ENCODE measurements around the gene UPK3BL2.
"Not testable (repeated sequence)": the region's sequence is repeated elsewhere in the genome, so short reads cannot be mapped to it uniquely, and the experiment has no call there.

Gene UPK3BL2

GRCh38 chr7:102497308-102497707, 46.2 kb downstream of the UPK3BL2 start:
- H2BK5ac ChIP-seq (ENCODE audit: low read depth, low read length, poor library complexity); H2BK120ac ChIP-seq (ENCODE audit: insufficient read depth, low read length, poor library complexity); H2AK5ac ChIP-seq (ENCODE audit: low read length); H3K9me3 ChIP-seq (ENCODE audit: insufficient read depth, low read depth, low read length); H3K79me1 ChIP-seq (ENCODE audit: low read length); H3K14ac ChIP-seq (ENCODE audit: low read length); H3K18ac ChIP-seq (ENCODE audit: low read length); H3K4me2 ChIP-seq (ENCODE audit: low read length); H3K36me3 ChIP-seq (ENCODE audit: control insufficient read depth in 1 of 2, insufficient read depth in 2 of 2, low read length in 2 of 2); H4K12ac ChIP-seq (ENCODE audit: low read depth, low read length); H2BK12ac ChIP-seq (ENCODE audit: low read length); H4K8ac ChIP-seq (ENCODE audit: low read depth, low read length); H4K91ac ChIP-seq (ENCODE audit: low read depth, low read length); H3K4me1 ChIP-seq (ENCODE audit: control insufficient read depth in 1 of 2, insufficient read depth in 2 of 2, low read length in 2 of 2); DNase-seq; H3K27ac ChIP-seq (ENCODE audit: low read depth, low read length); H3K79me2 ChIP-seq (ENCODE audit: control insufficient read depth, insufficient read depth, low read length, poor library complexity); H3K4ac ChIP-seq (ENCODE audit: low read depth, low read length); H2AFZ ChIP-seq (ENCODE audit: insufficient read depth, low read length, poor library complexity); H3K9ac ChIP-seq (ENCODE audit: low read length); H3K23ac ChIP-seq (ENCODE audit: low read length); H3K4me3 ChIP-seq (ENCODE audit: low read depth, low read length); H3K27me3 ChIP-seq (ENCODE audit: insufficient read depth, low read length): not testable (repeated sequence)
- no CpG with 5 or more reads among the region's 5 CpGs for WGBS (ENCODE audit: extremely low coverage, insufficient coverage, insufficient read length)

- not testable (repeated sequence) for H3K79me1 ChIP-seq (ENCODE audit: low read length); H3K9me3 ChIP-seq (ENCODE audit: insufficient read depth, low read depth, low read length); H3K4me1 ChIP-seq (ENCODE audit: control insufficient read depth in 1 of 2, insufficient read depth in 2 of 2, low read length in 2 of 2); H3K79me2 ChIP-seq (ENCODE audit: control insufficient read depth, insufficient read depth, low read length, poor library complexity); DNase-seq; H4K12ac ChIP-seq (ENCODE audit: low read depth, low read length); H2AK5ac ChIP-seq (ENCODE audit: low read length); H2BK120ac ChIP-seq (ENCODE audit: insufficient read depth, low read length, poor library complexity); H4K91ac ChIP-seq (ENCODE audit: low read depth, low read length); H2BK5ac ChIP-seq (ENCODE audit: low read depth, low read length, poor library complexity); H3K27ac ChIP-seq (ENCODE audit: low read depth, low read length); H3K36me3 ChIP-seq (ENCODE audit: control insufficient read depth in 1 of 2, insufficient read depth in 2 of 2, low read length in 2 of 2); H3K9ac ChIP-seq (ENCODE audit: low read length); H2BK12ac ChIP-seq (ENCODE audit: low read length); H3K4ac ChIP-seq (ENCODE audit: low read depth, low read length); H3K23ac ChIP-seq (ENCODE audit: low read length); H2AFZ ChIP-seq (ENCODE audit: insufficient read depth, low read length, poor library complexity); H3K18ac ChIP-seq (ENCODE audit: low read length); H4K8ac ChIP-seq (ENCODE audit: low read depth, low read length); H3K27me3 ChIP-seq (ENCODE audit: insufficient read depth, low read length); H3K14ac ChIP-seq (ENCODE audit: low read length); H3K4me2 ChIP-seq (ENCODE audit: low read length); H3K4me3 ChIP-seq (ENCODE audit: low read depth, low read length)
- no CpG with 5 or more reads among the region's 10 CpGs for WGBS (ENCODE audit: extremely low coverage, insufficient coverage, insufficient read length)
Observed at GRCh38 chr7:102496861-102497260, 46.6 kb downstream of the UPK3BL2 start.

DNA sequence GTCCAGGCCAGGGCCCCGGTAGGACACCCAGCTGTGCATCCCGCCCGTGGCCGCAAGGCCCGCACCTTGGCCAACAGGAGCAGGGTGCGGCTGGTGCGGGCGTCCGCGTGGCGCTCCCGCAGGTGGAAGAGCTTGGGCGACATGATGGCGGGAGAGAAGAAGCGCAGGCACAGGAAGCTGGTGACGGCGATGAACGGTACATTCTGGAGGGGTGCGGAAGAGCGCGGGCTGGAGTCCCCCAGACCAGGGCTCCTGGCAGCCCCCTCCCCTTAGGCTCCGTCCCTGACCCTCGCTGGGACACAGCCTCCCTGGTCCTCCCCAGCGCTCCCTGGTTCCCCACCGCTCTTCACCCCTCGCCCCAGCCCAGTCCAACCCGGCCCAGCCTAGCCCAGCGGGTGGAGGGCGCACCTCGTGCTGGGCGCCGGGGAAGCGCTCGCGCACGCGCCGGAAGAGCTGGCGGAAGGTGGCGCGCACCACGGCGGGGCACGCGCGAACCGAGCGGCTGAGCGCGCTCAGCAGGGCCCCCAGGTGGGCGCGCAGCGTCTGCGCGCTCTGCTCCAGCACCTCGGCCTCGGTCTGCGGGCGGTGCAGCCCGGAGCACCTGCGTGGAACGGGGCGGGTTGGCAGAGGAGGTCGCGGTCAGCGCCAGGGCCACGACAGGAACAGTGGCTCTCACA, 48.9 kb downstream of the UPK3BL2 start:
- not testable (repeated sequence) for H2BK12ac ChIP-seq (ENCODE audit: low read length); H2AFZ ChIP-seq (ENCODE audit: insufficient read depth, low read length, poor library complexity); H2BK120ac ChIP-seq (ENCODE audit: insufficient read depth, low read length, poor library complexity); H3K23ac ChIP-seq (ENCODE audit: low read length); H2AK5ac ChIP-seq (ENCODE audit: low read length); H3K18ac ChIP-seq (ENCODE audit: low read length); H4K8ac ChIP-seq (ENCODE audit: low read depth, low read length); DNase-seq; H3K4me3 ChIP-seq (ENCODE audit: low read depth, low read length); H3K4me2 ChIP-seq (ENCODE audit: low read length); H3K79me1 ChIP-seq (ENCODE audit: low read length); H4K12ac ChIP-seq (ENCODE audit: low read depth, low read length); H3K4me1 ChIP-seq (ENCODE audit: control insufficient read depth in 1 of 2, insufficient read depth in 2 of 2, low read length in 2 of 2); H3K36me3 ChIP-seq (ENCODE audit: control insufficient read depth in 1 of 2, insufficient read depth in 2 of 2, low read length in 2 of 2); H3K27me3 ChIP-seq (ENCODE audit: insufficient read depth, low read length); H3K14ac ChIP-seq (ENCODE audit: low read length); H3K79me2 ChIP-seq (ENCODE audit: control insufficient read depth, insufficient read depth, low read length, poor library complexity); H3K4ac ChIP-seq (ENCODE audit: low read depth, low read length); H2BK5ac ChIP-seq (ENCODE audit: low read depth, low read length, poor library complexity); H3K9ac ChIP-seq (ENCODE audit: low read length); H4K91ac ChIP-seq (ENCODE audit: low read depth, low read length); H3K9me3 ChIP-seq (ENCODE audit: insufficient read depth, low read depth, low read length); H3K27ac ChIP-seq (ENCODE audit: low read depth, low read length)
- no CpG with 5 or more reads among the region's 67 CpGs for WGBS (ENCODE audit: extremely low coverage, insufficient coverage, insufficient read length)

- not testable (repeated sequence) for H3K9ac ChIP-seq (ENCODE audit: low read length); H4K91ac ChIP-seq (ENCODE audit: low read depth, low read length); H3K9me3 ChIP-seq (ENCODE audit: insufficient read depth, low read depth, low read length); H4K8ac ChIP-seq (ENCODE audit: low read depth, low read length); H2BK5ac ChIP-seq (ENCODE audit: low read depth, low read length, poor library complexity); H3K4me1 ChIP-seq (ENCODE audit: control insufficient read depth in 1 of 2, insufficient read depth in 2 of 2, low read length in 2 of 2); DNase-seq; H3K79me1 ChIP-seq (ENCODE audit: low read length); H3K14ac ChIP-seq (ENCODE audit: low read length); H3K79me2 ChIP-seq (ENCODE audit: control insufficient read depth, insufficient read depth, low read length, poor library complexity); H4K12ac ChIP-seq (ENCODE audit: low read depth, low read length); H2AK5ac ChIP-seq (ENCODE audit: low read length); H2BK120ac ChIP-seq (ENCODE audit: insufficient read depth, low read length, poor library complexity); H3K27me3 ChIP-seq (ENCODE audit: insufficient read depth, low read length); H3K23ac ChIP-seq (ENCODE audit: low read length); H2AFZ ChIP-seq (ENCODE audit: insufficient read depth, low read length, poor library complexity); H3K27ac ChIP-seq (ENCODE audit: low read depth, low read length); H3K4me3 ChIP-seq (ENCODE audit: low read depth, low read length); H3K18ac ChIP-seq (ENCODE audit: low read length); H3K4ac ChIP-seq (ENCODE audit: low read depth, low read length); H2BK12ac ChIP-seq (ENCODE audit: low read length); H3K36me3 ChIP-seq (ENCODE audit: control insufficient read depth in 1 of 2, insufficient read depth in 2 of 2, low read length in 2 of 2); H3K4me2 ChIP-seq (ENCODE audit: low read length)
- WGBS (ENCODE audit: extremely low coverage, insufficient coverage, insufficient read length): no CpG with 5 or more reads among the region's 15 CpGs
Observed at GRCh38 chr7:102494026-102494425, 49.5 kb downstream of the UPK3BL2 start.

All from trophoblast cell (in vitro differentiated cells and primary cell).